H1 (cell line): Measurements from ENCODE around the gene DDX41. TPM values are rescaled to one million over a fixed set of nuclear protein-coding genes. Genes with fewer than 3 reads are reported as not detected.

ENCODE experiments used
- CTCF ChIA-PET: fragments of 300-600 bp; sonication (Branson Sonifier 250); formaldehyde crosslinking; loops from one replicate; lab custom pipeline; 2021; ENCODE audit not compliant: partially characterized antibody; lab: Charles Lee
- POLR2A ChIA-PET: fragments of 300-600 bp; sonication (Branson Sonifier 250); formaldehyde crosslinking; loops from one replicate; lab custom pipeline; 2021; ENCODE audit warnings: inconsistent platforms; ENCODE audit not compliant: partially characterized antibody; lab: Charles Lee
- DNase-seq, 2 experiments: peaks; one replicate each; pipeline versions ENCODE4 v3.0.0 to v3.0.0-alpha.2; 2010 to 2022; ENCODE audit warnings: low spot score in 2 of 2, low read depth in 1 of 2, mixed read lengths in 1 of 2
- FAIRE-seq: peaks from 2 replicates; lab custom pipeline; 2011; peaks lifted over from hg19 to GRCh38; lab: Jason Lieb, UNC
- H2AFZ ChIP-seq: 2 replicates; pipeline ENCODE4 v1.8.1; 2012; ENCODE audit warnings: low read length, inconsistent platforms
- H2AK5ac ChIP-seq: 2 replicates; pipeline ENCODE4 v1.6.1; 2013; ENCODE audit warnings: low read depth, low read length
- H2BK120ac ChIP-seq: replicated peaks from 2 replicates; pipeline ENCODE3; 2013; ENCODE audit warnings: low read depth, low read length, inconsistent platforms
- H2BK12ac ChIP-seq: 2 replicates; pipeline ENCODE4 v1.6.1; 2013; ENCODE audit warnings: low read depth, low read length
- H2BK15ac ChIP-seq: 2 replicates; pipeline ENCODE4 v1.6.1; 2013; ENCODE audit warnings: low read length
- H2BK20ac ChIP-seq: 2 replicates; pipeline ENCODE4 v1.6.1; 2013; ENCODE audit warnings: low read length
- H2BK5ac ChIP-seq: 2 replicates; pipeline ENCODE4 v1.6.1; 2013; ENCODE audit warnings: low read depth, low read length
- H3K14ac ChIP-seq: 2 replicates; pipeline ENCODE4 v1.6.1; 2013; ENCODE audit warnings: inconsistent platforms; ENCODE audit not compliant: insufficient read length
- H3K18ac ChIP-seq: 2 replicates; pipeline ENCODE4 v1.6.1; 2013; ENCODE audit warnings: low read length; ENCODE audit errors: extremely low read depth
- H3K23ac ChIP-seq: 2 replicates; pipeline ENCODE4 v1.6.1; 2013; ENCODE audit warnings: inconsistent platforms; ENCODE audit not compliant: insufficient read length
- H3K23me2 ChIP-seq: 2 replicates; pipeline ENCODE4 v1.6.1; 2013; ENCODE audit warnings: low read depth, low read length
- H3K27ac ChIP-seq: 2 replicates; pipeline ENCODE4 v1.6.1; 2011; ENCODE audit warnings: low read depth, low read length, inconsistent platforms
- H3K27me3 ChIP-seq, 4 experiments: replicated peaks in 1 of 4; 1 replicate in 1 of 4; 2 replicates in 3 of 4; pipeline versions ENCODE4 v1.6.1 to v1.8.1; 2011 to 2013; ENCODE audit warnings: low read length in 3 of 4, mild to moderate bottlenecking in 3 of 4, inconsistent platforms in 2 of 4, mixed read lengths in 2 of 4, moderate library complexity in 1 of 4; ENCODE audit not compliant: control insufficient read depth in 3 of 4, insufficient read depth in 3 of 4; ENCODE audit errors: extremely low read depth in 1 of 4
- H3K36me3 ChIP-seq, 4 experiments: 2 replicates each; pipeline versions ENCODE4 v1.6.1 to v1.8.1; 2011 to 2013; ENCODE audit warnings: mild to moderate bottlenecking in 4 of 4, low read length in 3 of 4, moderate library complexity in 2 of 4, control low read depth in 1 of 4, inconsistent platforms in 1 of 4; ENCODE audit not compliant: insufficient read depth in 4 of 4, control insufficient read depth in 2 of 4
- H3K4ac ChIP-seq: replicated peaks from 2 replicates; pipeline ENCODE3; 2013; ENCODE audit warnings: low read length, low read depth, mixed read lengths, inconsistent platforms; ENCODE audit not compliant: insufficient read length
- H3K4me1 ChIP-seq, 4 experiments: replicated peaks in 1 of 4; 1 replicate in 1 of 4; 2 replicates in 3 of 4; pipeline versions ENCODE4 v1.6.1 to v1.8.1; 2011 to 2013; ENCODE audit warnings: low read length in 3 of 4, inconsistent platforms in 2 of 4, mixed read lengths in 1 of 4; ENCODE audit not compliant: insufficient read depth in 4 of 4, control insufficient read depth in 3 of 4
- H3K4me2 ChIP-seq, 2 experiments: 2 replicates each; pipeline versions ENCODE4 v1.6.1 to v1.8.1; 2011 to 2013; ENCODE audit warnings: low read depth in 2 of 2, low read length in 2 of 2, control low read depth in 1 of 2, inconsistent platforms in 1 of 2, mild to moderate bottlenecking in 1 of 2; ENCODE audit not compliant: insufficient read depth in 1 of 2
- H3K4me3 ChIP-seq, 4 experiments: fragments of 200-600, 300-600 bp in 1 of 4; sonication (generic), shearing (Covaris generic), sonication (Bioruptor Twin) in 1 of 4; 2 replicates each; pipeline versions ENCODE4 v1.5.1 to v1.8.1; 2011 to 2016; ENCODE audit warnings: low read length in 4 of 4, low read depth in 3 of 4, control low read depth in 2 of 4, inconsistent platforms in 2 of 4, mild to moderate bottlenecking in 2 of 4, mixed read lengths in 1 of 4, moderate library complexity in 1 of 4; ENCODE audit not compliant: insufficient read depth in 2 of 4; ENCODE audit errors: extremely low read depth in 1 of 4
- H3K56ac ChIP-seq: replicated peaks from 2 replicates; pipeline ENCODE3; 2013; ENCODE audit warnings: low read depth, mild to moderate bottlenecking, mixed read lengths, low read length, inconsistent platforms; ENCODE audit not compliant: insufficient read length
- H3K79me1 ChIP-seq: 2 replicates; pipeline ENCODE4 v1.6.1; 2013; ENCODE audit warnings: low read depth, low read length, control low read depth
- H3K79me2 ChIP-seq, 2 experiments: 2 replicates each; pipeline versions ENCODE4 v1.6.1 to v1.8.1; 2012 to 2013; ENCODE audit warnings: low read length in 2 of 2, mild to moderate bottlenecking in 2 of 2, inconsistent platforms in 1 of 2; ENCODE audit not compliant: insufficient read depth in 2 of 2, control insufficient read depth in 1 of 2
- H3K9ac ChIP-seq, 4 experiments: replicated peaks in 1 of 4; 1 replicate in 1 of 4; 2 replicates in 3 of 4; pipeline versions ENCODE4 v1.6.1 to v1.8.1; 2011 to 2013; ENCODE audit warnings: low read depth in 3 of 4, low read length in 3 of 4, control low read depth in 2 of 4, mild to moderate bottlenecking in 2 of 4, moderate library complexity in 2 of 4, inconsistent platforms in 1 of 4; ENCODE audit errors: extremely low read depth in 1 of 4
- H3K9me3 ChIP-seq, 2 experiments: 2 replicates each; pipeline versions ENCODE4 v1.6.1 to v1.8.1; 2012 to 2013; ENCODE audit warnings: mild to moderate bottlenecking in 2 of 2, moderate library complexity in 2 of 2, control low read depth in 1 of 2, inconsistent platforms in 1 of 2, low read depth in 1 of 2, low read length in 1 of 2, mixed read lengths in 1 of 2; ENCODE audit not compliant: insufficient read depth in 2 of 2
- H4K20me1 ChIP-seq, 2 experiments: replicated peaks in 1 of 2; 2 replicates each; pipeline versions ENCODE3 to v1.8.1; 2011 to 2013; ENCODE audit warnings: inconsistent platforms in 2 of 2, low read length in 2 of 2, mild to moderate bottlenecking in 1 of 2; ENCODE audit not compliant: insufficient read depth in 2 of 2, control insufficient read depth in 1 of 2
- H4K5ac ChIP-seq: 2 replicates; pipeline ENCODE4 v1.6.1; 2013; ENCODE audit warnings: low read length, low read depth, mixed read lengths, inconsistent platforms; ENCODE audit not compliant: insufficient read length
- H4K8ac ChIP-seq: 2 replicates; pipeline ENCODE4 v1.8.0; 2013; ENCODE audit warnings: mild to moderate bottlenecking, moderate library complexity, low read length, inconsistent platforms; ENCODE audit not compliant: insufficient read depth; ENCODE audit errors: extremely low read depth
- H4K91ac ChIP-seq: replicated peaks from 2 replicates; pipeline ENCODE3; 2013; ENCODE audit warnings: low read length, mixed read lengths, inconsistent platforms; ENCODE audit not compliant: insufficient read length
- CBX8 ChIP-seq: fragments of 300-800, 300-1000 bp; sonication (generic); IDR thresholded peaks from 2 replicates; pipeline ENCODE4 v1.7.1; 2016; ENCODE audit warnings: low read depth, low read length, borderline replicate concordance
- CREB1 ChIP-seq: IDR thresholded peaks from 2 replicates; pipeline ENCODE4 v1.6.1; 2012; ENCODE audit warnings: inconsistent platforms
- E2F6 ChIP-seq: IDR thresholded peaks from 2 replicates; pipeline ENCODE4 v1.6.1; 2012; ENCODE audit warnings: inconsistent platforms
- JUN ChIP-seq: IDR thresholded peaks from 2 replicates; pipeline ENCODE4 v1.6.1; 2011; ENCODE audit warnings: low read depth, mild to moderate bottlenecking, improper control_type of control experiment, low read length
- POLR2AphosphoS5 ChIP-seq: IDR thresholded peaks from 2 replicates; pipeline ENCODE4 v1.6.1; 2011; ENCODE audit warnings: low read depth, low read length
- SIX5 ChIP-seq: IDR thresholded peaks from 2 replicates; pipeline ENCODE4 v1.6.1; 2011; ENCODE audit warnings: mild to moderate bottlenecking, low read depth, low read length
- SP1 ChIP-seq: IDR thresholded peaks from 2 replicates; pipeline ENCODE4 v1.6.1; 2011; ENCODE audit warnings: low read depth, low read length
- SP4 ChIP-seq: IDR thresholded peaks from 2 replicates; pipeline ENCODE4 v1.6.1; 2012; ENCODE audit warnings: low read length, inconsistent platforms
- WGBS, 2 experiments: shearing (Covaris generic) in 1 of 2; methylation state at CpG; one replicate each; pipeline versions ENCODE4 v1.1.6 to v1.1.7; 2013 to 2015; ENCODE audit warnings: low lambda C conversion rate in 2 of 2, mixed read lengths in 2 of 2, inconsistent platforms in 1 of 2, low coverage in 1 of 2, missing lambda C conversion rate in 1 of 2; ENCODE audit not compliant: insufficient replicate concordance in 2 of 2, insufficient coverage in 1 of 2, insufficient read length in 1 of 2; ENCODE audit errors: extremely low coverage in 1 of 2, missing lambda C conversion rate in 1 of 2; 5-methylcytosine and 5-hydroxymethylcytosine counted together
- polyA plus RNA-seq, 7 experiments: library from polyadenylated mRNA; depleted of rRNA in 3 of 7; stranded (reverse) in 5 of 7; unstranded in 2 of 7; fragments of >200 nt in 5 of 7; fragments of 200-250 nt in 2 of 7; gene quantifications; 1 replicate in 5 of 7; 2 replicates in 1 of 7; 4 replicates in 1 of 7; pipeline versions ENCODE4 v1.2.1 to v1.2.3, GENCODE V29; 2011 to 2013; ENCODE audit warnings: missing spikeins in 2 of 7, mixed read lengths in 2 of 7
- total RNA-seq: library from RNA; stranded (reverse); fragmentation: NEBNext Ultra II Directional; extraction: Animal tissue kit (Norgen Biotek cat#: 25700); gene quantifications from 2 replicates; pipeline ENCODE4 v1.2.1, GENCODE V29; 2021

The DDX41 gene
- total and polyA plus RNA-seq, 2 of the 8 experiments (the other 6 are each of a cell fraction or from before 2014, with no cell fraction given): 102 to 135 TPM

- Histone ChIP-seq H3K4me1 (peaks cover 7 to 26% (median 24%) of the 10 kb centered on the region in 4 experiments), H3K23me2 (no peaks in the 10 kb centered on the region), H3K36me3 (peaks cover 36 to 74% (median 57%) of the 10 kb centered on the region in 4 experiments), H4K8ac (0 out of 2 replicates have a peak overlapping the region, but pooled peaks have one; percentile 9), H3K4ac (no peak overlapping the region), H3K23ac (no peak overlapping the region), H3K18ac (no peak overlapping the region), H4K5ac (no peak overlapping the region), H3K79me2 (peaks cover 9 to 46% of the 10 kb centered on the region in 2 experiments), H3K27ac (no peak overlapping the region), H3K4me2 (no peak overlapping the region), H2BK15ac (no peak overlapping the region), H2BK120ac (no peak overlapping the region), H3K14ac (no peak overlapping the region), H2BK20ac (no peak overlapping the region), H3K79me1 (peaks cover 25% of the 10 kb centered on the region), H3K4me3 (no peak overlapping the region), H2AFZ (no peak overlapping the region), H3K27me3 (no peaks in the 10 kb centered on the region), H4K91ac (no peak overlapping the region), H3K56ac (no peak overlapping the region), H3K9me3 (peaks cover 0 to 4% of the 10 kb centered on the region in 2 experiments; a peak in 2 of 4 replicates), H2BK5ac (no peak overlapping the region), H3K9ac (no peak overlapping the region), H2AK5ac (no peak overlapping the region), H4K20me1 (peaks cover 32 to 46% of the 10 kb centered on the region in 2 experiments), H2BK12ac (no peak overlapping the region)
- no peak for FAIRE-seq
- ChIA-PET POLR2A (interaction anchor here (1.0 to 67.5 kb wide), 4 partner anchors 2 to 50 kb away, joined by 7 to 3349 read pairs (median 1678); partner anchors contain the start of genes DBN1, DDX41, DOK3 and PDLIM7), CTCF (interaction anchor here (0.9 to 1.4 kb wide), 2 partner anchors 9 to 30 kb away, joined by 5 to 6 read pairs; no protein-coding TSS in a partner anchor)
- no peak for DNase-seq
- TF ChIP-seq SIX5 (no peak), CREB1 (no peak), POLR2AphosphoS5 (0 out of 2 replicates have a peak, but pooled peaks have one; percentile 7), SP1 (no peak), E2F6 (no peak), CBX8 (no peak), JUN (no peak), SP4 (no peak)
- WGBS, 2 experiments: 98% methylated on average over 12 of the region's 25 CpGs; no CpG with 5 or more reads in 1 of the 2 experiments
These were observed 49.9 kb downstream of the DDX41 start for GRCh38 chr5:177466861-177467260.
